ENCODE measurements around the gene ADGB.
"Not testable (repeated sequence)": the region's sequence is repeated elsewhere in the genome, so short reads cannot be mapped to it uniquely, and the experiment has no call there.

The ADGB gene

GRCh38 chr6:146827216-146827928, 228.6 kb downstream of the ADGB start:
- no peak for DNase-seq

GRCh38 chr6:146829792-146830565, 231.2 kb downstream of the ADGB start:
- no peak for DNase-seq

- no peak for DNase-seq
Observed at GRCh38 chr6:146833157-146833556, 234.4 kb downstream of the ADGB start.

- no peak for DNase-seq
Observed at GRCh38 chr6:146840216-146840615, 241.4 kb downstream of the ADGB start.

- no peak for DNase-seq
Observed at GRCh38 chr6:146840641-146841040, 241.9 kb downstream of the ADGB start.

GRCh38 chr6:146847426-146847825, 248.7 kb downstream of the ADGB start:
- DNase-seq: no peak

- DNase-seq: no peak
Observed at GRCh38 chr6:146850238-146850896, 251.6 kb downstream of the ADGB start.

- DNase-seq: no peak
Observed at GRCh38 chr6:146850981-146851380, 252.2 kb downstream of the ADGB start.

- no peak for DNase-seq
Observed at GRCh38 chr6:146851837-146852236, 253.1 kb downstream of the ADGB start.

- not testable (repeated sequence) for DNase-seq
Observed at GRCh38 chr6:146854521-146855255, 255.9 kb downstream of the ADGB start.

- DNase-seq: no peak
Observed at GRCh38 chr6:146855889-146856288, 257.1 kb downstream of the ADGB start.

- no peak for DNase-seq
Observed at GRCh38 chr6:146856296-146856695, 257.5 kb downstream of the ADGB start.

- DNase-seq: peak; percentile 29
Observed at GRCh38 chr6:146857180-146857979, 258.6 kb downstream of the ADGB start.

- peak; percentile 1 for DNase-seq
Observed at GRCh38 chr6:146857980-146858347, 259.2 kb downstream of the ADGB start.

- DNase-seq: no peak
Observed at GRCh38 chr6:146859206-146859605, 260.4 kb downstream of the ADGB start.

- DNase-seq: no peak
Observed at GRCh38 chr6:146859795-146860495, 261.2 kb downstream of the ADGB start.

GRCh38 chr6:146860583-146860982, 261.8 kb downstream of the ADGB start:
- no peak for DNase-seq

GRCh38 chr6:146861029-146861563, 262.3 kb downstream of the ADGB start:
- no peak for DNase-seq

GRCh38 chr6:146861716-146862115, 262.9 kb downstream of the ADGB start:
- no peak for DNase-seq

- no peak for DNase-seq
Observed at GRCh38 chr6:146862508-146862919, 263.7 kb downstream of the ADGB start.

- no peak for DNase-seq
Observed at GRCh38 chr6:146864300-146864699, 265.5 kb downstream of the ADGB start.
